ENCODE results near the gene OR10G7.

DNA sequence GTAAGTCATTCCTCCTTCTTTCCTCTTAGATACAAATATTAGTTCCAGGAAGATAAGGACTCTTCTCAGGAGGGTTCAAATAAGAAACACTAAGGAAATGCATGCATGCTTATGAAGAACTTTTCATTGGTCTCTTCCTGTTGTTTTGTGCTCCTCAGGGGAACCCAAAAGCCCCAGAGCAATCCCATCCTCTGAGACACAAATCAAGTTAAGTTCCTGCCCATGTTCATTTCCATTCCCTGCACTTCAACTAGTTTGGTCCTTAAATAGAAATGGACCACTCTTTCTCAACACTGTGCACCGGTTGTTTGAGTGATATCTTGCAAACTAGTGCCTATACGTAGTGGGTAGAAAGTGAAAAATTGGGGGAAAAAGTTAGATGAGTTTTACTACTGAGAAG lies 28.4 kb downstream of the OR10G7 start, which contains the start of gene OR10G4:
- TF ChIP-seq EZH2phosphoT487 (IDR thresholded peaks at IDR 0.05; ENCODE audit: borderline replicate concordance) = no peak
- TF ChIP-seq, protein P1, sequence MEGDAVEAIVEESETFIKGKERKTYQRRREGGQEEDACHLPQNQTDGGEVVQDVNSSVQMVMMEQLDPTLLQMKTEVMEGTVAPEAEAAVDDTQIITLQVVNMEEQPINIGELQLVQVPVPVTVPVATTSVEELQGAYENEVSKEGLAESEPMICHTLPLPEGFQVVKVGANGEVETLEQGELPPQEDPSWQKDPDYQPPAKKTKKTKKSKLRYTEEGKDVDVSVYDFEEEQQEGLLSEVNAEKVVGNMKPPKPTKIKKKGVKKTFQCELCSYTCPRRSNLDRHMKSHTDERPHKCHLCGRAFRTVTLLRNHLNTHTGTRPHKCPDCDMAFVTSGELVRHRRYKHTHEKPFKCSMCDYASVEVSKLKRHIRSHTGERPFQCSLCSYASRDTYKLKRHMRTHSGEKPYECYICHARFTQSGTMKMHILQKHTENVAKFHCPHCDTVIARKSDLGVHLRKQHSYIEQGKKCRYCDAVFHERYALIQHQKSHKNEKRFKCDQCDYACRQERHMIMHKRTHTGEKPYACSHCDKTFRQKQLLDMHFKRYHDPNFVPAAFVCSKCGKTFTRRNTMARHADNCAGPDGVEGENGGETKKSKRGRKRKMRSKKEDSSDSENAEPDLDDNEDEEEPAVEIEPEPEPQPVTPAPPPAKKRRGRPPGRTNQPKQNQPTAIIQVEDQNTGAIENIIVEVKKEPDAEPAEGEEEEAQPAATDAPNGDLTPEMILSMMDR (conservative IDR thresholded peaks at IDR 0.05; ENCODE audit: low read length) = no peak

All from Loucy (cell line).